HEK293T (cell line): Measurements from ENCODE around the gene TSGA10IP.
A peak's percentile ranks its signal among the peaks of the same experiment; 100 is the strongest.

Experiments used
- CTCF ChIA-PET: fragments of 350-600 bp; formaldehyde crosslinking; extraction: SDS; loops from one replicate; lab custom pipeline; 2021; ENCODE audit warnings: antibody characterized with exemption, inconsistent platforms; lab: Yijun Ruan, JAX
- POLR2A ChIA-PET: fragments of 350-600 bp; formaldehyde crosslinking; extraction: SDS; loops from one replicate; lab custom pipeline; 2020; ENCODE audit warnings: antibody characterized with exemption, inconsistent platforms; lab: Yijun Ruan, JAX
- DNase-seq: peaks from one replicate; pipeline ENCODE4 v3.0.0; 2012; ENCODE audit warnings: mixed read lengths; ENCODE audit errors: extremely low spot score
- ARNT ChIP-seq: fragments of 450-650 bp; IDR thresholded peaks from 2 replicates; pipeline ENCODE4 v1.6.1; 2017; ENCODE audit warnings: mild to moderate bottlenecking
- BHLHE40 ChIP-seq: fragments of 450-650 bp; IDR thresholded peaks from 2 replicates; pipeline ENCODE4 v1.6.1; 2016; ENCODE audit warnings: mild to moderate bottlenecking, moderate library complexity, borderline replicate concordance
- CTBP1 ChIP-seq: fragments of 450-650 bp; IDR thresholded peaks from 2 replicates; pipeline ENCODE4 v1.6.1; 2016; ENCODE audit warnings: borderline replicate concordance
- ELF4 ChIP-seq: fragments of 450-650 bp; IDR thresholded peaks from 2 replicates; pipeline ENCODE4 v1.6.1; 2017; ENCODE audit warnings: antibody characterized with exemption
- FOXA1 ChIP-seq: fragments of 450-650 bp; IDR thresholded peaks from 2 replicates; pipeline ENCODE4 v1.6.1; 2016; ENCODE audit warnings: mild to moderate bottlenecking
- FOXK2 ChIP-seq: fragments of 450-650 bp; IDR thresholded peaks from 2 replicates; pipeline ENCODE4 v1.6.1; 2016; ENCODE audit warnings: mild to moderate bottlenecking
- FOXM1 ChIP-seq: fragments of 450-650 bp; IDR thresholded peaks from 2 replicates; pipeline ENCODE4 v1.6.1; 2017; ENCODE audit warnings: mild to moderate bottlenecking, borderline replicate concordance
- HDGF ChIP-seq: fragments of 450-650 bp; IDR thresholded peaks from 2 replicates; pipeline ENCODE4 v1.6.1; 2017; ENCODE audit warnings: antibody characterized with exemption, borderline replicate concordance
- L3MBTL2 ChIP-seq: fragments of 450-650 bp; conservative IDR thresholded peaks from 2 replicates; pipeline ENCODE4 v1.6.1; 2016; ENCODE audit warnings: mild to moderate bottlenecking
- LEF1 ChIP-seq: fragments of 450-650 bp; IDR thresholded peaks from 2 replicates; pipeline ENCODE4 v1.6.1; 2017; ENCODE audit warnings: mild to moderate bottlenecking, borderline replicate concordance
- NFRKB ChIP-seq: fragments of 450-650 bp; IDR thresholded peaks from 2 replicates; pipeline ENCODE4 v1.6.1; 2016; ENCODE audit warnings: mild to moderate bottlenecking, moderate library complexity
- PKNOX1 ChIP-seq: fragments of 450-650 bp; IDR thresholded peaks from 2 replicates; pipeline ENCODE4 v1.6.1; 2016
- SP1 ChIP-seq: fragments of 450-650 bp; IDR thresholded peaks from 2 replicates; pipeline ENCODE4 v1.6.1; 2017
- SUZ12 ChIP-seq: fragments of 450-650 bp; IDR thresholded peaks from 2 replicates; pipeline ENCODE4 v1.6.1; 2016; ENCODE audit warnings: mild to moderate bottlenecking
- TARDBP ChIP-seq: fragments of 450-650 bp; IDR thresholded peaks from 2 replicates; pipeline ENCODE4 v1.6.1; 2016
- ZNF384 ChIP-seq: fragments of 450-650 bp; IDR thresholded peaks from 2 replicates; pipeline ENCODE4 v1.6.1; 2016

TSGA10IP gene

GRCh38 chr11:65992056-65992455 lies 46.8 kb downstream of the TSGA10IP start:
- TF ChIP-seq FOXK2 (no peak), HDGF (no peak), SUZ12 (no peak), TARDBP (no peak), BHLHE40 (no peak)
- no peak for DNase-seq
- ChIA-PET CTCF (interaction anchor here (0.9 to 1.8 kb wide), 4 partner anchors 30 to 281 kb away, joined by 3 to 4 read pairs (median 4); partner anchors contain the start of genes KAT5 and MUS81), POLR2A (no interaction called here)

GRCh38 chr11:65997286-65997685 lies 52.0 kb downstream of the TSGA10IP start:
- DNase-seq: no peak
- POLR2A ChIA-PET: no interaction called here
- no peak for TF ChIP-seq ELF4
- TF ChIP-seq TARDBP: no peak
- TF ChIP-seq ARNT: no peak
- TF ChIP-seq BHLHE40: no peak
- TF ChIP-seq FOXA1: no peak
- TF ChIP-seq CTBP1: no peak
- CTCF ChIA-PET: no interaction called here

GRCh38 chr11:66001942-66002647 lies 56.8 kb downstream of the TSGA10IP start, which contains the start of the genes BANF1 and EIF1AD:
TSS of gene BANF1 (plus strand) at chr11:66002503. CDS start at chr11:66003251, 748 bp downstream.
TSS of gene EIF1AD (minus strand) at chr11:66002157. CDS start at chr11:66000389, 1,768 bp downstream.
- POLR2A ChIA-PET: interaction anchor here (0.6 to 1.5 kb wide), 14 partner anchors 11 to 387 kb away, joined by 3 to 9 read pairs (median 4); partner anchors contain the start of genes CCDC85B, FIBP, MUS81 and PCNX3
- TF ChIP-seq HDGF (no peak), ZNF384 (no peak), PKNOX1 (peak; percentile 73), ARNT (0 out of 2 replicates have a peak, but pooled peaks have one; percentile 43), FOXA1 (no peak), ELF4 (peak; percentile 90), LEF1 (no peak), NFRKB (no peak), SUZ12 (no peak), CTBP1 (peak; percentile 94), FOXK2 (peak; percentile 49; the same call in 1 of the 2 replicates), SP1 (no peak), FOXM1 (no peak), L3MBTL2 (peak; percentile 86), TARDBP (no peak)
- DNase-seq: peak; percentile 88
- CTCF ChIA-PET: interaction anchor here (1.0 kb wide), 1 partner anchor 142 kb away, joined by 3 read pairs; no protein-coding TSS in a partner anchor

- ChIA-PET CTCF (interaction anchor here (1.0 kb wide), 1 partner anchor 143 kb away, joined by 3 read pairs; no protein-coding TSS in a partner anchor), POLR2A (interaction anchor here (0.6 to 1.5 kb wide), 14 partner anchors 12 to 388 kb away, joined by 3 to 9 read pairs (median 4); partner anchors contain the start of genes CCDC85B, FIBP, MUS81 and PCNX3)
- DNase-seq: no peak
- no peak for TF ChIP-seq L3MBTL2
- TF ChIP-seq FOXK2: no peak
- no peak for TF ChIP-seq ARNT
- no peak for TF ChIP-seq TARDBP
- TF ChIP-seq HDGF: no peak
- TF ChIP-seq LEF1: no peak
- no peak for TF ChIP-seq PKNOX1
These were observed 57.5 kb downstream of the TSGA10IP start for GRCh38 chr11:66002648-66003225.

- TF ChIP-seq FOXA1 (no peak), BHLHE40 (no peak), CTBP1 (no peak), PKNOX1 (no peak), SUZ12 (no peak)
- ChIA-PET POLR2A (interaction anchor here (1.2 to 1.5 kb wide), 4 partner anchors 19 to 65 kb away, joined by 4 to 8 read pairs (median 6); no protein-coding TSS in a partner anchor), CTCF (no interaction called here)
- no peak for DNase-seq
These were observed 58.0 kb downstream of the TSGA10IP start for GRCh38 chr11:66003291-66003690.

- TF ChIP-seq NFRKB (no peak), HDGF (no peak), FOXM1 (no peak), ARNT (no peak), BHLHE40 (no peak), SP1 (no peak), FOXK2 (no peak), LEF1 (no peak)
- ChIA-PET POLR2A (no interaction called here), CTCF (no interaction called here)
- DNase-seq: no peak
These were observed 58.9 kb downstream of the TSGA10IP start for GRCh38 chr11:66004186-66004585.
